HEK293 (cell line): Measurements from ENCODE around the gene MSL2.

Experiments used
- AEBP2 ChIP-seq: fragments of 450-650 bp; formaldehyde crosslinking; IDR thresholded peaks from 2 replicates; pipeline ENCODE4 v1.5.1; 2016; ENCODE audit warnings: missing biosample characterization, missing genetic modification characterization, borderline replicate concordance
- ATF2 ChIP-seq: fragments of 450-650 bp; formaldehyde crosslinking; IDR thresholded peaks from 2 replicates; pipeline ENCODE4 v1.5.1; 2016; ENCODE audit warnings: missing biosample characterization, missing genetic modification characterization, low read depth
- CTCF ChIP-seq: fragments of 450-650 bp; formaldehyde crosslinking; IDR thresholded peaks from 2 replicates; pipeline ENCODE4 v1.5.1; 2016; ENCODE audit warnings: missing biosample characterization, missing genetic modification characterization
- SP2 ChIP-seq: fragments of 450-650 bp; formaldehyde crosslinking; IDR thresholded peaks from 2 replicates; pipeline ENCODE4 v1.5.1; 2016; ENCODE audit warnings: missing biosample characterization, missing genetic modification characterization
- WT1 ChIP-seq: fragments of 450-650 bp; formaldehyde crosslinking; IDR thresholded peaks from 2 replicates; pipeline ENCODE4 v1.5.1; 2016; ENCODE audit warnings: missing biosample characterization, missing genetic modification characterization

- TF ChIP-seq ATF2 (tag by site-specific recombination) (no peak), CTCF (tag by site-specific recombination) (no peak), AEBP2 (no peak), SP2 (tag by site-specific recombination) (no peak), WT1 (tag by site-specific recombination) (no peak)
Measured at GRCh38 chr3:136236109-136236508, 40.0 kb upstream of the MSL2 start.
